Measurements from ENCODE around the gene ALG5.

ALG5 gene

GRCh38 chr13:36986462-36987240 is 12.5 kb downstream of the ALG5 start:
- in situ Hi-C loops (cut with HindIII; ENCODE audit: low pct_ligation_motif_present, low pct_unique_long_range_greater_than_20kb, low sequenced_read_pairs): loop anchor here (25.0 kb wide), 1 partner anchor 124 kb away; no protein-coding TSS in a partner anchor
- no peak for DNase-seq

GRCh38 chr13:36981156-36981743 is 17.9 kb downstream of the ALG5 start:
- in situ Hi-C loops (cut with HindIII; ENCODE audit: low pct_ligation_motif_present, low pct_unique_long_range_greater_than_20kb, low sequenced_read_pairs): loop anchor here (25.0 kb wide), 1 partner anchor 119 kb away; no protein-coding TSS in a partner anchor
- DNase-seq: peak; percentile 57

- in situ Hi-C loops (cut with HindIII; ENCODE audit: low pct_ligation_motif_present, low pct_unique_long_range_greater_than_20kb, low sequenced_read_pairs): loop anchor here (25.0 kb wide), 1 partner anchor 117 kb away; no protein-coding TSS in a partner anchor
- no peak for DNase-seq
Observed at GRCh38 chr13:36979361-36980050, 19.6 kb downstream of the ALG5 start.

- in situ Hi-C loops (cut with HindIII; ENCODE audit: low pct_ligation_motif_present, low pct_unique_long_range_greater_than_20kb, low sequenced_read_pairs): loop anchor here (25.0 kb wide), 1 partner anchor 113 kb away; no protein-coding TSS in a partner anchor
- DNase-seq: no peak
Observed at GRCh38 chr13:36975172-36975571, 24.0 kb downstream of the ALG5 start.

- no peak for DNase-seq
- in situ Hi-C loops (cut with HindIII; ENCODE audit: low pct_ligation_motif_present, low pct_unique_long_range_greater_than_20kb, low sequenced_read_pairs): no loop called here
Observed at GRCh38 chr13:36973621-36974295, 25.4 kb downstream of the ALG5 start.

- no peak for DNase-seq
- in situ Hi-C loops (cut with HindIII; ENCODE audit: low pct_ligation_motif_present, low pct_unique_long_range_greater_than_20kb, low sequenced_read_pairs): no loop called here
Observed at GRCh38 chr13:36973009-36973408, 26.1 kb downstream of the ALG5 start.

GRCh38 chr13:36966404-36966803 is 32.7 kb downstream of the ALG5 start:
- in situ Hi-C loops (cut with HindIII; ENCODE audit: low pct_ligation_motif_present, low pct_unique_long_range_greater_than_20kb, low sequenced_read_pairs): no loop called here

GRCh38 chr13:36965767-36966166 is 33.4 kb downstream of the ALG5 start:
- peak; percentile 70 for DNase-seq
- in situ Hi-C loops (cut with HindIII; ENCODE audit: low pct_ligation_motif_present, low pct_unique_long_range_greater_than_20kb, low sequenced_read_pairs): no loop called here

More at GRCh38 chr13:36966404-36966803, 32.7 kb downstream of the ALG5 start:
- peak; percentile 39 for DNase-seq

GRCh38 chr13:36959456-36960116 is 39.6 kb downstream of the ALG5 start:
- in situ Hi-C loops (cut with HindIII; ENCODE audit: low pct_ligation_motif_present, low pct_unique_long_range_greater_than_20kb, low sequenced_read_pairs): no loop called here
- no peak for DNase-seq

GRCh38 chr13:36954542-36954941 is 44.6 kb downstream of the ALG5 start:
- no peak for DNase-seq
- in situ Hi-C loops (cut with HindIII; ENCODE audit: low pct_ligation_motif_present, low pct_unique_long_range_greater_than_20kb, low sequenced_read_pairs): no loop called here

GRCh38 chr13:36950920-36951319 is 48.2 kb downstream of the ALG5 start:
- no peak for DNase-seq
- in situ Hi-C loops (cut with HindIII; ENCODE audit: low pct_ligation_motif_present, low pct_unique_long_range_greater_than_20kb, low sequenced_read_pairs): no loop called here

GRCh38 chr13:36950330-36950729 is 48.8 kb downstream of the ALG5 start:
- in situ Hi-C loops (cut with HindIII; ENCODE audit: low pct_ligation_motif_present, low pct_unique_long_range_greater_than_20kb, low sequenced_read_pairs): no loop called here
- no peak for DNase-seq

- in situ Hi-C loops (cut with HindIII; ENCODE audit: low pct_ligation_motif_present, low pct_unique_long_range_greater_than_20kb, low sequenced_read_pairs): no loop called here
- no peak for DNase-seq
Observed at GRCh38 chr13:36945078-36945477, 54.1 kb downstream of the ALG5 start.

GRCh38 chr13:36925603-36926002 is 73.5 kb downstream of the ALG5 start:
- in situ Hi-C loops (cut with HindIII; ENCODE audit: low pct_ligation_motif_present, low pct_unique_long_range_greater_than_20kb, low sequenced_read_pairs): no loop called here
- no peak for DNase-seq

- DNase-seq: no peak
- in situ Hi-C loops (cut with HindIII; ENCODE audit: low pct_ligation_motif_present, low pct_unique_long_range_greater_than_20kb, low sequenced_read_pairs): no loop called here
Observed at GRCh38 chr13:36924001-36924400, 75.1 kb downstream of the ALG5 start.

- DNase-seq: no peak
- in situ Hi-C loops (cut with HindIII; ENCODE audit: low pct_ligation_motif_present, low pct_unique_long_range_greater_than_20kb, low sequenced_read_pairs): no loop called here
Observed at GRCh38 chr13:36921631-36922301, 77.4 kb downstream of the ALG5 start.

GRCh38 chr13:36920616-36921185 is 78.4 kb downstream of the ALG5 start:
- DNase-seq: no peak
- in situ Hi-C loops (cut with HindIII; ENCODE audit: low pct_ligation_motif_present, low pct_unique_long_range_greater_than_20kb, low sequenced_read_pairs): no loop called here
